Nephron progenitor cell (in vitro differentiated cells): Measurements from ENCODE around the gene CIROP.
A peak's percentile ranks its signal among the peaks of the same experiment; 100 is the strongest.

ENCODE experiments used
- DNase-seq: peaks from one replicate; pipeline ENCODE4 v3.0.0; 2021
- H3K27ac Mint-ChIP-seq: 2 replicates; pipeline ENCODE4 v1.8.0; 2021; ENCODE audit warnings: mild to moderate bottlenecking, moderate library complexity, mixed read lengths
- H3K27me3 Mint-ChIP-seq: 2 replicates; pipeline ENCODE4 v1.8.0; 2021; ENCODE audit warnings: mild to moderate bottlenecking, low read depth, mixed read lengths; ENCODE audit not compliant: poor library complexity
- H3K36me3 Mint-ChIP-seq: 2 replicates; pipeline ENCODE4 v1.8.0; 2021; ENCODE audit warnings: low read depth, mixed read lengths
- H3K4me1 Mint-ChIP-seq: 2 replicates; pipeline ENCODE4 v1.8.0; 2021; ENCODE audit warnings: mixed read lengths
- H3K4me3 Mint-ChIP-seq: 2 replicates; pipeline ENCODE4 v1.8.0; 2021; ENCODE audit warnings: mild to moderate bottlenecking, moderate library complexity, mixed read lengths
- H3K9me3 Mint-ChIP-seq: 2 replicates; pipeline ENCODE4 v1.8.0; 2021; ENCODE audit warnings: mild to moderate bottlenecking, moderate library complexity, mixed read lengths
- CTCF ChIP-seq: fragments of 200-600 bp; sonication (generic); IDR thresholded peaks from 2 replicates; pipeline ENCODE4 v1.5.0; 2021; ENCODE audit warnings: antibody characterized with exemption

Gene CIROP

DNA sequence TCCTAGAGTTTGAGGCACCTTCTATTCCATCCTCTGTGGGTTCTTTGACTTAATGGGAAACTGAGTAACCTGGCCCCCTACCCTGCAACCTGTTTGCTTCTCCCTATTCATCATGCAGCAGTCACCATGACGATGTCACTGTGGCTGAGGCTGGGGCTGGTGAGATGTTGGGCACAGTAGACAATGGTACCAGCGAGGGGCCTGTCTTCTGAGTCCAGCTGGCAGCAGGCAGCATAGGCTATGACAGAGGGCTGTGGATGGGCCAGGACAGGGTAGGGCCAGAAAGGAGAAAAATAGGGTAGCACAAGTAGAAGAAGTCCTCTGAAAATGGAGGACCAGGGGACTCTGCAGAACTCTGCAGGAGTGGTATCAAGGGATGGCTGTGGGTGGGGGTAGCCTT is 2.0 kb downstream of the CIROP start:
- Mint-ChIP-seq H3K27ac (no peak overlapping the region), H3K36me3 (peaks cover 16% of the 10 kb centered on the region), H3K27me3 (peaks cover 16% of the 10 kb centered on the region), H3K4me3 (no peak overlapping the region), H3K9me3 (no peaks in the 10 kb centered on the region), H3K4me1 (peaks cover 31% of the 10 kb centered on the region)
- TF ChIP-seq CTCF, result no peak
- DNase-seq, result no peak

GRCh38 chr14:23101986-23102625 is 2.7 kb downstream of the CIROP start:
- H3K4me1 Mint-ChIP-seq, result peaks cover 31% of the 10 kb centered on the region
- no peak for TF ChIP-seq CTCF
- no peak overlapping the region for H3K4me3 Mint-ChIP-seq
- H3K27me3 Mint-ChIP-seq, result peaks cover 16% of the 10 kb centered on the region
- H3K27ac Mint-ChIP-seq, result no peak overlapping the region
- H3K9me3 Mint-ChIP-seq, result no peaks in the 10 kb centered on the region
- no peak for DNase-seq
- peaks cover 22% of the 10 kb centered on the region for H3K36me3 Mint-ChIP-seq

GRCh38 chr14:23101213-23101970 is 3.4 kb downstream of the CIROP start:
- H3K9me3 Mint-ChIP-seq, result no peaks in the 10 kb centered on the region
- H3K4me3 Mint-ChIP-seq, result no peak overlapping the region
- TF ChIP-seq CTCF, result no peak
- H3K27me3 Mint-ChIP-seq, result peaks cover 16% of the 10 kb centered on the region
- H3K27ac Mint-ChIP-seq, result no peak overlapping the region
- peaks cover 25% of the 10 kb centered on the region for H3K4me1 Mint-ChIP-seq
- DNase-seq, result no peak
- peaks cover 25% of the 10 kb centered on the region for H3K36me3 Mint-ChIP-seq

- no peak overlapping the region for H3K4me3 Mint-ChIP-seq
- H3K9me3 Mint-ChIP-seq, result no peaks in the 10 kb centered on the region
- no peak for DNase-seq
- no peak overlapping the region for H3K27ac Mint-ChIP-seq
- H3K4me1 Mint-ChIP-seq, result peaks cover 10% of the 10 kb centered on the region
- peaks cover 10% of the 10 kb centered on the region for H3K27me3 Mint-ChIP-seq
- TF ChIP-seq CTCF, result no peak
- H3K36me3 Mint-ChIP-seq, result peaks cover 25% of the 10 kb centered on the region
Observed at GRCh38 chr14:23099212-23099861, 5.5 kb downstream of the CIROP start.

DNA sequence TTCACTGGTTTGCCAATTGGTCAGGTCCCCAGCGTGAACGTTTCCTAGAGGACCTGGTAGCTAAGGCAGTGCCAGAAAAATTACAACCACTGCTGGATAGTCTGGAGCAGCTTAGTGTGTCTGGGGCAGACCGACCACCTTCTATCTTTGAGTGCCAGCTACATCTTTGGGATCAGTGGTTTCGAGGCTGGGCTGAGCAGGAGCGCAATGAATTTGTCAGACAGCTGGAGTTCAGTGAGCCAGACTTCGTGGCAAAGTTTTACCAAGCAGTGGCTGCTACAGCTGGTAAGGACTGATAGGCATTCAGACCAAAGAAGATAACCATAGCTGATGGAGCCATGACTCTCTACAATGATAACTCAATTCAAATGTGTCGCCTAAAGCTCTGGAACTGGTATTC is 7.0 kb downstream of the CIROP start:
- no peak overlapping the region for H3K4me3 Mint-ChIP-seq
- H3K4me1 Mint-ChIP-seq, result no peaks in the 10 kb centered on the region

More for the DNA sequence above, 7.0 kb downstream of the CIROP start:
- Mint-ChIP-seq H3K27me3 (no peaks in the 10 kb centered on the region), H3K36me3 (peaks cover 25% of the 10 kb centered on the region), H3K27ac (peak overlapping the region; percentile 6), H3K9me3 (no peaks in the 10 kb centered on the region)
- no peak for DNase-seq
- TF ChIP-seq CTCF, result no peak
